ENCODE data around the gene LENG8.
"Not testable (repeated sequence)": the region's sequence is repeated elsewhere in the genome, so short reads cannot be mapped to it uniquely, and the experiment has no call there.

The LENG8 gene

GRCh38 chr19:54489766-54490165 lies 40.8 kb downstream of the LENG8 start:
- no peak for DNase-seq (ENCODE audit: low read depth, low spot score)
- CTCF ChIA-PET = interaction anchor here (0.7 kb wide), 1 partner anchor 645 kb away, joined by 3 read pairs; no protein-coding TSS in a partner anchor
- H3K4me3 ChIP-seq (ENCODE audit: low read depth, low read length) = no peak overlapping the region
- no peak for TF ChIP-seq CTCF (IDR thresholded peaks at IDR 0.05; ENCODE audit: insufficient read depth, low read length, missing control alignments)
- POLR2A ChIA-PET = no interaction called here

- CTCF ChIA-PET = interaction anchor here (2.2 kb wide), 1 partner anchor 11 kb away, joined by 8 read pairs; no protein-coding TSS in a partner anchor
- no peak for DNase-seq (ENCODE audit: low read depth, low spot score)
- POLR2A ChIA-PET = no interaction called here
- no peak for TF ChIP-seq CTCF (IDR thresholded peaks at IDR 0.05; ENCODE audit: insufficient read depth, low read length, missing control alignments)
- no peak overlapping the region for H3K4me3 ChIP-seq (ENCODE audit: low read depth, low read length)
Measured at GRCh38 chr19:54492568-54492967, 43.6 kb downstream of the LENG8 start.

GRCh38 chr19:54493056-54493455 lies 44.1 kb downstream of the LENG8 start:
- H3K4me3 ChIP-seq (ENCODE audit: low read depth, low read length); DNase-seq (ENCODE audit: low read depth, low spot score); POLR2A ChIA-PET: not testable (repeated sequence)
- CTCF ChIA-PET = interaction anchor here (2.2 kb wide), 1 partner anchor 12 kb away, joined by 8 read pairs; no protein-coding TSS in a partner anchor

GRCh38 chr19:54493967-54494585 lies 45.1 kb downstream of the LENG8 start:
- ChIA-PET POLR2A (no interaction called here), CTCF (interaction anchor here (1.1 kb wide), 1 partner anchor 15 kb away, joined by 3 read pairs; no protein-coding TSS in a partner anchor)
- H3K4me3 ChIP-seq (ENCODE audit: low read depth, low read length) = no peak overlapping the region
- TF ChIP-seq CTCF (IDR thresholded peaks at IDR 0.05; ENCODE audit: insufficient read depth, low read length, missing control alignments) = no peak
- no peak for DNase-seq (ENCODE audit: low read depth, low spot score)

GRCh38 chr19:54495284-54495683 lies 46.3 kb downstream of the LENG8 start:
- DNase-seq (ENCODE audit: low read depth, low spot score); H3K4me3 ChIP-seq (ENCODE audit: low read depth, low read length); POLR2A ChIA-PET: not testable (repeated sequence)
- CTCF ChIA-PET = interaction anchor here (1.3 kb wide), 1 partner anchor 17 kb away, joined by 3 read pairs; no protein-coding TSS in a partner anchor

GRCh38 chr19:54497747-54498450 lies 48.9 kb downstream of the LENG8 start:
- DNase-seq (ENCODE audit: low read depth, low spot score); POLR2A ChIA-PET; CTCF ChIA-PET; H3K4me3 ChIP-seq (ENCODE audit: low read depth, low read length): not testable (repeated sequence)

- CTCF ChIA-PET = not testable (repeated sequence)
Measured at GRCh38 chr19:54498451-54498772, 49.4 kb downstream of the LENG8 start.

GRCh38 chr19:54502518-54503048 lies 53.6 kb downstream of the LENG8 start, which contains the start of gene LAIR2:
TSS of gene LAIR2 (plus strand) at chr19:54502831. CDS start at chr19:54502919, 88 bp downstream.
- CTCF ChIA-PET = no interaction called here
- TF ChIP-seq CTCF (IDR thresholded peaks at IDR 0.05; ENCODE audit: insufficient read depth, low read length, missing control alignments) = no peak
- H3K4me3 ChIP-seq (ENCODE audit: low read depth, low read length) = no peak within 1 kb of the TSS
- DNase-seq (ENCODE audit: low read depth, low spot score) = no peak
- POLR2A ChIA-PET = no interaction called here

More at GRCh38 chr19:54498451-54498772, 49.4 kb downstream of the LENG8 start:
- H3K4me3 ChIP-seq (ENCODE audit: low read depth, low read length); POLR2A ChIA-PET; DNase-seq (ENCODE audit: low read depth, low spot score): not testable (repeated sequence)

- POLR2A ChIA-PET; DNase-seq (ENCODE audit: low read depth, low spot score); CTCF ChIA-PET; H3K4me3 ChIP-seq (ENCODE audit: low read depth, low read length): not testable (repeated sequence)
Measured at GRCh38 chr19:54505542-54505941, 56.5 kb downstream of the LENG8 start.
